AG08396 (cell line): ENCODE data around the gene FBXW8.

ENCODE experiments used
- DNase-seq: peaks from one replicate; pipeline ENCODE4 v3.0.0; 2012; ENCODE audit warnings: low spot score, mixed read lengths

FBXW8 gene

DNA sequence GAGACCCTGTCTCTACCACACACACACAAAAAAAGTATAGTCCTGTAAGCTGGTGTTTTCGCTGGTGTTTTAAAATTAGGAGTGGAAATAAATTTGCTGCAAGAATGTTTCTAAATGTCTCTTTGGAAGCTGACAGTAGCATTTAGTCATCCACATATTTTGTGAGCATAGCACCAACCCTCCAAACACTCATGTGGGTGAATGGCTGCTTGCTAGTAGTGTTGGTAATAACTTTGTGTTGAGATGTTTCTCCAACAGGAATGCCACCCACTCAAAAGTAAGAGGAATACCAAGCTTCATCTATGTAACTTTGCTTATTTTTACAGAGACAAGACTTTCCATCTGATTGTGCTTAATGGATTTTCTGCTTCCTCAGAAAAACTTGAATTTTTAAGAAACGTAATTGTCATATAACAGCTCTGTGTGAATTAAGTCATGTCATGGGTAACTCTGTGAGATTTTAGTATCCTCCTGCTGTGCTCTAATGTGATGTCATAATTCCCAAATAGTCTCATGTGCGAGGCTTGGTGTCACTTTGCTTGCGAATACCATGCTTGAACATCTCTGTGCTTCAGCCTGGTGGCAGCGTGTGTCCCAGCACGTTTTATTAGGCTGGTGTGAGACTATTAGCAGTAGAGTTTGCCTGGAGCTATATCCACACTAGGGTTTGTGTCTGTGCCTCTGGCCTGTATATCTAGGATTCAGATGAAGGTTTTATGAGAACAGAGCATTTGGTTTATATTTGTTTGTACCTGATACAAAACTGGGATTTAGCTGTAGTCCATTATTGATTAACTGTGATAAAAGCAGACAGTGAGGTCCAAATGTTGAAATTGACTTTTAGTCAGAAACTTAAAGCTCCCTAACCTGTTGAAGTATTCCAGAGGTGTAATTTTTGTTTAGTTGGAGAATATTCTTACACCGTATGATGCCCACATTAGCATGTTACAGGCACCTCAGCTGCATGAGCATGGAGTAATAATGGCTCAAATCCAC lies 80.5 kb downstream of the FBXW8 start:
- peak; percentile 63 for DNase-seq

DNA sequence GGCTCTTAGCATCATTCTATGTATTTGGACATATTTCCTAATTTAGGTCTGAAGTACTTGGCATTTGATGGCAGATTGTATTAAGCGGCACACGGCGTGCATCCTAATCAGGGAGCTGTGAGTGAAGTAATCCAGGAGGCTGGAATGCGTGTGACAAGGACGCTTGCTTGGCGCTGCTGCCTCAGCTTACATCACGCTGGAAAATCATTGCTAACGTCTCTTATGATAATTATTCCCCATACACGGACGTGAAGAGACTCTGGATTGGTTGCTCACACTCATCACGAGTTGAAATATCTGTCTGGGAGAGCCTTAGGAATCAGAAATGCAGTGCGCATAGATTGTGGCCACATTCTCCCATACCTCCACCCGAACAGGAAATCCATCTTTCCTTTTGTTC lies 85.3 kb downstream of the FBXW8 start:
- no peak for DNase-seq

DNA sequence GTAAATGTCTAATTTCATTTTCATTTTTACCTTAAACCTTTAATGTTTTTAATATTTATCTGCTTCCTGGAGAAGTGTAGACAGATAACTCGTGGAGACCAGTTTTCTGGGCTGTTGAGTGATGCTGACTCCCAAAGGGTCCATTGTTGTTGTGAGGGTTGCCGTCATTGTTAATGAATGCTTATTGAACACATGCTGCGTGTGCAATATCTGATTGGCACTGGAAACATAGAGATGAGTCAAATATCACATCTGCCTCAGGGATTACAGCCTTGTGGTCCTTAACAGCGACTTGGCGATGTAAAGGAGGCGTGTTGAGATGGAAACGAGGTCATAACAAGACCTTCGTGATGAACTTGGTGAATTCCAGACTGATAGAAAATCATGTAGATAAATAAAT lies 85.9 kb downstream of the FBXW8 start:
- no peak for DNase-seq

DNA sequence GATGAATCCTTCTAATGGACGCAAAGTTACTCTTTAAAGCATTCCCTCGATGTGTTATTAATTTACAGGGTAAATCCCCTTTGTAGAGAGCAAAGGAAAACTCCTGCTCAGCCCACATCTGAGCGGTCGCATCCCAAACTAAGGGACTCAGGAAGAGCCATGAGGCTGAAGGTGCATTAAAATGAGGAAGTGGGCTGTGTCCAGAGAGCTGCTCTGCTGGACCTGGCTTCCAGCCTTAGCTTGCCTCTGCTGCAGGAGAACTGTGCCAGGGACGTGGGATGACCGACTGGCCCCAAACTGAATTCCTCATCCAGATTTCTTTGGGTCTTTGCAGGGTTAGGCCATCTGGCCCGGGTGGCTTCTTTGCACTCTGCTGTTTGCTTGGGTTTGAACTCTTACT lies 88.3 kb downstream of the FBXW8 start:
- no peak for DNase-seq

DNA sequence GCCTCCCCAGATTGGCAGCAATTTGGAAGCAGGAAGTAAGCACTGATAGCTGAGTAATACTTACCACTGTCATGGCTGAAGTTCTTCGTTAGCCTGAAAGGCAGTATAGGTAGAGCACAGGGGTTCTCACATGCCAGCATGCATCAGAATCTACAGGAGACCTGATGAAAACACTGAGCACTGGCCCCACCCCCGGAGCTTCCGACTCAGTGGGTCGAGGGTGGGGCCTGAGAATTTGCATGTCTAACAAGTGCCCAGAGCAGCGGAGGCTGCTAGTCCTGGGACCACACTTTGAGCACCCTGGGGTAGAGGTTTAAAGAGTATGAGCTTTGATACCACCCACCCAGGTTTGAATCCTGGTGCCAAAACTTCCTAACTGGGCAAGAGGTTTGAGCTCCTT lies 89.6 kb downstream of the FBXW8 start:
- DNase-seq = no peak

DNA sequence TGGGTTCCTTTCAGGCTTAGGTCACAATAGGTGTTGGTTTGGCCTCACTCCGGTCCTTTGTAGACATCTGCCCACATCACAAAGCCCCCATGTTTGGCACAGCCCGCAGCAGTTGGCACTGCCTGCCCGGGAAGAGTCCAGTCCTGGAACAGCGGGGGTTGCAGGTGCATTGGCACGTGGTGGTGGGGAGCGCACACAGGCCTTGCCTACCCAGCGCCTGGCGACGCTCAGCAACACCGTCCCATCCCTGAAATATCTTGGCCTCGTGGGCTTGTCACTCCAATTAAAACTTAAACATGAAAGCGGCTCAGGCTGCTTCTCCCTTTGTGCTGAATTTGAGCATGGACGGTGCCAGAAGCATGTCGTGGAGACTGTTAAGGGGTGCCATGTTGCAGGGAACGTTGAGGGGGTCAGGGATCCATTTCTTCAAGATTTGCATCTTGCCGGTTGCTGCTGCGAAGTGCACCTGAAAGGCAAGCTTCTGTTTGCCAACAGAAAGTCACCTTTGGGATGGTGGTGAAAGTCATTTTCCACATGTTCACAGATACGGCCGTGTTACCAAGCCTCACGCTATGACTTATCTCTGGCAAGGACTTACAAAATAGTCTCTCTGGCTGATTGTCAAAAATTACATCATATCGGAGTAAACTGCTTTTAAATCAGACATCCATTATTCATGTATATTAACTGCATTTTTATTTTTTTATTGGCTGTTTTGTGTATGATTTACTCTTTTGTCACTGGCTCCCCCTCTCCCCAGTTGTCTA lies 91.5 kb downstream of the FBXW8 start:
- DNase-seq = no peak

DNA sequence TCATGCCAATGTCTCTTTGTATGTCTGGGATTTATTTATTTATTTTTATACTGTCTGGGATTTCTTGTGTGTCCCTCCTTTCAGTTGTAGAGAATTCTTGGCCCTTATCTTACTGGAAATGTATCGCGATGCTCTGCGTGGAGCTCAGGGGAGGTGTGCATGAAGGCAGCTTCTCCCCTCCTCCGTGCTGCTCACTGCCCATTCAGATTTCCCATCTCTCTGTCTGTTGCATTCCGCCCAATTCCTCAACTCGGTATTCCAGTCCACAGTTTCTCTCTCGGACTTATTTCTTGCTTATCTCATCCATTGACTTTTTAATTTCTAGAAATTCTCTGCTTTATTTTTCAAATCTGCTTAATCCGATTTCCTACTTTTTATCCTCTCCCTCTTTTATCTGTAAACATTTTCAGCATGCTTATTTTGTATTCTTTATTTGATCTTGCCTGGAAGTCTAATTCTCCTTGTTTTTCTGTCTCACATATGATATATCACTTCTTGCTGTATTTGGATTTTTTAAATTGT lies 93.2 kb downstream of the FBXW8 start:
- no peak for DNase-seq

DNA sequence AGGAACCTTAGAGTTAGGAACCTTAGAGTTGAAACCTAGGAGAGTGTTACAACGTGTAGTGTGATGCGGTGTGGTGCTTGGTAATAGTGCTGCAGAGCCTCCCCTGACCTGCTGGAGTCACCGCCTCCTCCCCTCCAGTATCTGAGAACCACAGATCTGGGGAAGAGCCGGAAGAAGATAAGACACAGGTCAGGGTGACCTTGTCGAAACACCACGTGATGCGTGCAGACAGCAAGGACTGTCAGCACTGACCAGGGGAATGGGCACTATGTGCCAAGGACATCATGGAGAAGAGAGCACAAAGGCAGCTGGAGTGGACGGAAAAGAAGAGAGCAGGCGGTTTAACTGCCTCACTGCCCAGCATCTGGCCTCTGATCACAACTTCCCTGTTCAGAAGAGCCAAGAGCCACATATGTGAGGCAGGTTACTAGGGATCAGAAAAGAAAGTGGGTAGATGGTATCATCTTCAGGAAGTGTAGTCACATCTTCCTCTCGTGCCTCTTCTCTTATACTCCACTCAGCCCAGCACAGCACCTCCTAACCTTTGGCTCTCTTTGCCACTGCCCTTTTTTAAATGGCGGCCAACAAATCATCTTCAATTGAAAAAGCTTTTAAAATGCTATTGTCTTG lies 94.8 kb downstream of the FBXW8 start:
- DNase-seq = no peak

DNA sequence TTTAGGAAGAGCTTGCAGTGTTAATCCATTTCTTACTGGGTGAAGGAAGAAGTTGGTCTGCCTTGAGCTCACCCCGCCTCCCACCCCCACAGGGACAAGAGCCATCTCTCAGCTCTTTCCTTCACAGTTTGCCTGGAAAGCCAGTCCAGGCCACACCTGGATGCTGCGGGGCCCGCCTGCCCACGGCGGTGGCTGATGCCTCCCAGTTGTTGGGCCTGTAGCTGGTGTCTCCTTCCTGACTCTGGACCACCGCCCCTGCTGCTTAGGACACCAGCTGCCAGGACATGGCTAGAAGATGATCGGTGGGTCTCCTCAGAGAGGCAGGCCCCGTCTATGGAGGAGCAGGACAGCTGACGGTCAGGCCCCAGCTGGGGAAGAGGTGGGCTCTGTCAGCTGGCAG lies 95.6 kb downstream of the FBXW8 start:
- no peak for DNase-seq

DNA sequence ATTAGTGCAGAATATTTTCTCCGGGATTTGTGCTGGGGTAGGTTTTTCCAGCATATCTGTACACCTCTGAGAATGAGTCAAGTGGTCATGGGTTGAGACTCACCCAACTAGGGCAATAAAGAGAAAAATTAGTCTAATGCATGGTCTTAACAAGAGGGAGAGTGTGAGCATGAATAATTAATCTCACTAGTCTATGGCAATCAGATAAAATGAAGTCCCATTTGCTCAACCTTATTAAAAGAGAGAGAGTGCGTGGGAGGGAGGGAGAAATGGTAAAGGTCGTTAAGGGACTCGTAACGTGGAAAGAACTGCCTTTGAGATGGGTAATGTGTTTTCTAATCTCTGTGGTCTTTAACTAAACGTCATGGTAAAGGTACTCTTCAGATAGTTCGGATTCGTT lies 96.8 kb downstream of the FBXW8 start:
- no peak for DNase-seq

DNA sequence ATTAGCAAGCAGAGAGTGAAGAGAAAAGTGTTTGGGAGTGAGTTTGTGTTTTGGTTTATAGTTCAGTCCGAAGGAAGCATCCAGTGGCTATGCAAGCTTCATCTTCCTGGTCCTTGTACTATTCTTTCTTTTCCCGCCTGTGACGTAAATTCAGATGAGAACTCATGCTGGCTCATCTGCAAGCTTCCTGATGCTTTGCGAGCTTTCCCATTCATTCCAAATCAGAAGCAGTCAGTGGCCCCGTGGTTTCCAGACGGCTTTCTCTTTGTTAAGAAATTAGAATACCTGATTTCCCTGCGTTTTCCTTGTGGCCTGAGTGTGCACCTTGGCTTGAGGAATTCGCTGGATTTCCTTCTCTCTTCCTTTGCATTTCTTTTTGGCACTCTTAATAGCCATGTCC lies 99.0 kb downstream of the FBXW8 start:
- DNase-seq = no peak

DNA sequence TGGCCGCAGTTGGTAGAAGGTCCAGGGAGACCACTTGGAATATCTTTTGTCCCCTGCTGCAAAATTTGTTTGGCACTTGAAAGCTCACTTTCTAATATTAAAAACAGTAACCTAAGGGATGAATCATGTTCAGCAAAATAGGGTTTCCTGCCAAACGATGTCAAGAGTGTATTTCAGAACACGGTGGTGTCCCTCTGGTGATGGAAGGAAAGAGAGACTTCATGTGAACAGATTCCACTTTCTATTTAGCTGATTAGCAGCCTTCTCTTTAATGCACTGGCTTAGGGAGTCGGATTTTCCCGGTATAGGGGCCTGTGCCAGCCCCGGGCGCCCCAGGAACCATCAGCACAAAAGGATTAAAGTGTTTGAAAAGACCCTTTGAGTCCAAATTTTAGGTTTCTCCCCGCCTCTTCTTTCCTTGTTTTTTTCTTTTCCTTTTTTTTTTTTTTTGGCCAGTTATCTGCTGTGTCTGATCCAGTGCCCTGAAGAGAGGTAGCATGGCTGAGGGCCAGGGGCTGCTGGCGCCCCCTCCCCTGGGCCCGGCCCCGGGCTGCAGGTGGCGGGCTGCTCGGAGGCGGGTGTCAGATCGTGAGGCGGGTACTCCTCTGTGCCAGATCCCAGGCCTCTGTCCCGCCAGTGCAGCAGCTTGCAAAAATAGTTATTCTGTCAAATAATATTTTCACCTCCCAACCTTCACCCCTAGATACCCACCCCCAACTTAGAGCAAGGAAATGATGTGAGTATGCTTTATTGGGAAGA lies 100.1 kb downstream of the FBXW8 start:
- no peak for DNase-seq

DNA sequence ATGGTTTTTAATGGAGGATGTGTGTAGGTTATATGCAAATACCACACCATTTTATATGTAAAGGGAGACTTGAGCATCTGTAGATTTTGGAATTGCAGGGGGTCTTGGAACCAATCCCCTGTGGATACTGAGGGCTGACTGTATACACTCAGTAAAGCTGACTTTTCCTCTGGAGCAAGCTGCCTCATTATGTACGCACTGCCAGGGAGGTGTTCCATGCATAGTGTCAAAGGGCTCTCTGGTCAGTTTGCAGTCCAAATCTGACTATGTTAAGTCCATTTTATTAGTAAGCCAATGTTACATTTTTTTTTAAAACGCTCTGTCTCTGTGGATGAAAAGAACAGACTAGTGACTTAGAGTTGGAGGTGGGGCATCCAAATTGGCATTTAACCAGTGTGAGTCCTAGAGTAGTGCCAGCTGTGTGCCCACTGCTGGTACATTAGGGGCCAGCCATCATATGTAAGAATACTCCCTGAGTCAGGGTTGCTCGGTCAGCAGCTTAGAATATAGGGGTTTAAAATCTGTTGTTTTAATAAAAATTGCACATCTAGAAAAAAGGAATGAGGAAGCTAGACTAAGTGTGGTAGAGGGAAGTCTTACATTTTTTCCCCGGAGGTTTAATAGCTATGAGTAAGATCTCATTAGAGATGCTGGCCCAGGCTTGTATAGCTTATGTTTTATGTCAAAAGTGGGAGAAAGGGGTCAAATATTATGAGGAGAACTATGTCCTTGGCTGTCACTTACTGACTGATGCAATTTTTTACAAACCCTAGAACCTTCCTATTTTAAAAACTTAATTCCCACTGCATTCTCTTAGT lies 101.4 kb downstream of the FBXW8 start:
- peak; percentile 46 for DNase-seq

DNA sequence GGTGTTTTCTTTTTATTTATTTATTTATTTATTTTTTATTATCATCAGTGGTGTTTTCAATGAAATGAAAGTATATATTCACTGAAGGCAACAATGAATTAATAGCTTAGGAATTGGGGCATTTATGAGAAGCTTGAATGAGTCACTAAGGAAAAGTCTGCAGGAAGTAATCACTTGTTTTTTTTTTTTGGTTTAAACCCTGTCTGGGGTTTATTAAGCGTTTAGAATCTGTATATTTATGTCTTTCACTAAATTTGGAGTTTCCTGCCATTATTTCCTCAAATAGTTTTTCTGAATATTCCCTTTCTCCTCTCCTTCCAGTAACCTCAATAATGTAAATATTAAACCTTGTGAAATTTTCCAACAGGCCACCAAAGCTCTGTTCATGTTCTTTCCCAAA lies 103.0 kb downstream of the FBXW8 start:
- DNase-seq = no peak

DNA sequence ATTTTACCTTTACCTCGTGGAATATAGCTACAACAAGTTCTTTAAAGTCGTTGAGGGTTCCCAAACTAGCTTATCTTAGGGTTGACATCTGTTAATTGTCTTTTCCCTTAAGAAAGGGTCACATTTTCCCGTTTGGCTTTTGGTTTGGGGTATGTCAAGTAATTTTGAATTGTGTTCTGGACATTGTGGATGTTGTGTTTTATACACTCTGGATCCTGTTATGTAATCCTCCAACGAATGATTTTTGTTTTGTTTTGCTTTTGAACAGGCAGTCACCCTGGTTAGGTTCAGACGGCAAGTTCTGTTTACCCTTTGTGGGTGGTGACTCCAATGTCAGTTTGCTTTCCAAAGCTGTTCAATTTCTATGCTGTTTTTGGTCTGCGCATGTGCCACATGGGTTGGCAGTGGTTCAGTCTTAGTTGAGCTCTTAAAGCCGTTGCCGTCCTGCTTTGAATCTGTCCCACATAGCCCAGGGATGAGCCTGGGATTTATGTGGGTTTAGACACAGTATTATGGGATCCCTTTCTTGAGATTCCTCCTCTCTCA lies 103.7 kb downstream of the FBXW8 start:
- no peak for DNase-seq

DNA sequence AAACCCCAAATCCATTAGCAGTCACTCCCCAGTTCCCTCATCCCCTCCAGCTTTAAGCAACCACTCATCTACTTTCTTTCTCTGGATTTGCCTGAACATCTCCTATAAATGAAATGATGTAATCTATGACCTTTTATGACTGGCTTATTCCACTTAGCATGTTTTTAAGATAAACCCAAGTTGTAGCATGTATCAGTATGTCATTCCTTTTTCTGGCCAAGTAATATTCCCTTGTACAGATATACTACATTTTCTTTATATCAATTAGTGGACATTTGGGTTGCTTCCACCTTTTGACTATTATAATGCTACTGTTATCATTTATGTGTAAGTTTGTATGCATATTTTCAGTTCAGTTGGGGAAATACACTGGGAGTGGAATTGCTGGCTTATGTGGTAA lies 105.1 kb downstream of the FBXW8 start:
- no peak for DNase-seq

DNA sequence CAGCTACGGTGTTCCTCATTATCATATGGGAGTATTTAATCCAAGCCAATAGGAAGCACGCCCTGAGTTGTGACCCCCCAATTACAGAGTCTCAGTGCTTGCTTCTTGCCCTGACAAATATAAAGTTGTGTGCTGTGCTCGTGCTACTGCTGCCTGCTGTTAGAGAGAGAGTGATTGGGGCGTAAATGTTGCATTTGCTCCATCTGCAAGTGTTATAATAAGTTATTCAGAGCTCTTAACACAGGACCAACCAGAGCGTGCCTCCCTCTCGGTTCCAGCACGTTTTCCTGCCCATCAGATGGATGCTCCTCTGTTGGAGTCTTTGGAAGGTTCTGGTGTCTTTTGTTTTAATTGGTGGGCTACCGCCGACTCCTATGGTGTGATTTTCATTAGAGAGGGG lies 107.1 kb downstream of the FBXW8 start:
- DNase-seq = no peak

DNA sequence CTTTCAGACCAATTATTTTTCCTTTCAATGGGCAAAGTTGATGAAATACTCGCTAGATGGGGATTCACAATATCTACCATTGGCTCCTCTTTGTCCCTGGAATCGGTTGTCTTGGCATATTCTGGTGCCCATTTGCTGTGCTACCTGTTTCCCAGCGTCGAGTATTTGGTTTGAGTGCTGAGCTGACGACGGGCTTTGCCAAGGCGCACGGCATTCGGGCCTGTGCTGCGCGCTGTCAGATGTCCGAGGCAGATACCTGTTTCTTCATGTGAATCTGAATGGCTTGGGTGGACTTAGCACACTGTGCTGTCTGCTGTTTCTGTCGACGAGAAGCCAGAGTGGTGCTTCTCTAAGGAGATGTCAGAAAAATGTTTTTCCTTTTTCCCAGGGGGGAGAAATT lies 107.5 kb downstream of the FBXW8 start:
- no peak for DNase-seq

DNA sequence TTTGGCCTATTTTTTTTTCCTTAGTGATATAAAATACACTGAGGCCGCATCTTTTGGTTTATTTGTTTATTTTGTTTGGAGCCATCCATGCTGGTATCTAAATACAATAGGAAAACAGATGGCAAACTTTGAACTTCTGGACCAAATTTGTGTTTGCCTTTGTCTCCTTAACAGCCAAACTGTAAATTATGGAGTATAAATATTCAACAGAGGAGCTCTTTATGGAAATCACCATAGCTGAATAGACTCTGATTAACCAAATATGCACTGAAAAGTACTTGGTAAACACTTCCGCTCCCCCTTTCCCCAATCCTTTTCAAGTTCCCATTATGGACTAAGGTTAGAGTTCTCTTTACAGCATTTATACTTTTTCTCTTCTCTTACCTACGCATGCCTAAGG lies 107.9 kb downstream of the FBXW8 start:
- no peak for DNase-seq

DNA sequence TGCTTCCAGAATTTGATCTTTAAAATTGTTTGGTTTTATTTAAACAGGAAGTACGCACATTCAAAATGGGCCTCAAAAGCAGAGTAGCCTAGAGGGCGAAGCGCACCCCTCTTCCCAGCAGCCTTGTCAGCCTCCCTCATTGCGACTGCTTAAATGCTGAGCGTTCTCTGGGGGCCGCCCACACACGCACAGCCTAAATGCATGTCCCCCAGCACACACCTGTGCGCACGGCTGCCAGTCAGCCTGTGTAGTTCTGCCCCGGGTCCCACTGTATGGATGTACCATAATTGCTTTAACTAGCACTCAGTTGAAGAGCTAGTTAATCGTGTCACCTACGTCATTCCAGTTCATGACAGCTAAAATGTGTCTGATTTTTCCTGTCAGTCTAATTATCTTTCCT lies 109.1 kb downstream of the FBXW8 start:
- DNase-seq = no peak
